HCT116 (cell line): Measurements from ENCODE around the gene ADGRG6. TPM values are rescaled to one million over a fixed set of nuclear protein-coding genes. Genes with fewer than 3 reads are reported as not detected.

Source experiments
- ATAC-seq: fragments of 200-7000 bp; cut with Tn5 transposase; 2 replicates; pipeline ENCODE4 v1.9.1; 2020; ENCODE audit warnings: mild to moderate bottlenecking, moderate library complexity
- BruUV-seq: library from RNA; stranded (reverse); fragments of 400-500 nt; replicated peaks from 2 replicates; lab custom pipeline; 2021; lab: Mats Ljungman, UMichigan
- CTCF ChIA-PET: fragments of 300-600 bp; sonication (Branson Sonifier 250); formaldehyde crosslinking; loops from one replicate; lab custom pipeline; 2021; ENCODE audit warnings: antibody characterized with exemption; lab: Charles Lee
- POLR2A ChIA-PET: fragments of 300-600, 350-600 bp; sonication (Branson Sonifier 250); formaldehyde crosslinking; loops from one replicate; lab custom pipeline; 2021; ENCODE audit warnings: antibody characterized with exemption; lab: Charles Lee
- RAD21 ChIA-PET, 2 experiments: fragments of 300-600 bp; sonication (Branson Sonifier 250); formaldehyde crosslinking; loops; one replicate each; lab custom pipeline; 2023; ENCODE audit warnings: low total read pairs in 2 of 2; ENCODE audit not compliant: uncharacterized antibody in 2 of 2, unreplicated experiment in 2 of 2, low non-redundant PET in 1 of 2; lab: Charles Lee
- DNase-seq: peaks from one replicate; pipeline ENCODE4 v3.0.0-alpha.2; 2010; ENCODE audit warnings: low read depth, low spot score
- H2AFZ ChIP-seq: fragments of 200-600 bp; shearing (Covaris generic), sonication (generic); 2 replicates; pipeline ENCODE4 v1.6.1; 2017; ENCODE audit warnings: low read depth, mixed run types, mixed read lengths, antibody characterized with exemption, low read length; ENCODE audit not compliant: poor library complexity, severe bottlenecking
- H3K27ac ChIP-seq: 2 replicates; pipeline ENCODE4 v1.5.1; 2012; ENCODE audit warnings: low read depth, low read length
- H3K27me3 ChIP-seq: fragments of 200-600 bp; sonication (generic); 2 replicates; pipeline ENCODE4 v1.6.1; 2016; ENCODE audit warnings: mixed run types, low read length, mixed read lengths; ENCODE audit not compliant: insufficient read depth
- H3K36me3 ChIP-seq, 2 experiments: fragments of 200-500 bp in 1 of 2; fragments of 200-600 bp in 1 of 2; sonication (Bioruptor generic) in 1 of 2; sonication (generic) in 1 of 2; 2 replicates each; pipeline versions ENCODE4 v1.5.1 to v1.6.1; 2014 to 2016; ENCODE audit warnings: low read length in 2 of 2, inconsistent platforms in 1 of 2, mixed read lengths in 1 of 2, mixed run types in 1 of 2; ENCODE audit not compliant: insufficient read depth in 2 of 2, control insufficient read depth in 1 of 2
- H3K4me1 ChIP-seq, 2 experiments: fragments of 200-600 bp in 1 of 2; sonication (generic) in 1 of 2; 2 replicates each; pipeline versions ENCODE4 v1.5.1 to v1.6.1; 2012 to 2017; ENCODE audit warnings: low read length in 2 of 2, inconsistent platforms in 1 of 2, mild to moderate bottlenecking in 1 of 2, mixed read lengths in 1 of 2, mixed run types in 1 of 2, moderate library complexity in 1 of 2; ENCODE audit not compliant: insufficient read depth in 2 of 2, control insufficient read depth in 1 of 2
- H3K4me2 ChIP-seq: fragments of 200-600 bp; sonication (generic); 2 replicates; pipeline ENCODE4 v1.6.1; 2017; ENCODE audit warnings: mixed run types, low read length, mixed read lengths
- H3K4me3 ChIP-seq, 2 experiments: fragments of 200-600 bp in 1 of 2; sonication (generic) in 1 of 2; replicated peaks in 1 of 2; 2 replicates each; pipeline ENCODE4 v1.5.1; 2011 to 2016; ENCODE audit warnings: low read length in 2 of 2, control low read depth in 1 of 2, low read depth in 1 of 2, mild to moderate bottlenecking in 1 of 2, mixed read lengths in 1 of 2, mixed run types in 1 of 2
- H3K79me2 ChIP-seq: fragments of 200-600 bp; sonication (generic); 2 replicates; pipeline ENCODE4 v1.6.1; 2017; ENCODE audit warnings: mild to moderate bottlenecking, mixed run types, low read length, moderate library complexity, mixed read lengths; ENCODE audit not compliant: insufficient read depth
- H3K9ac ChIP-seq: fragments of 200-600 bp; sonication (generic); 2 replicates; pipeline ENCODE4 v1.6.1; 2016; ENCODE audit warnings: low read length, mixed read lengths
- H3K9me2 ChIP-seq: fragments of 200-600 bp; sonication (generic), shearing (Covaris generic); 2 replicates; pipeline ENCODE4 v1.6.1; 2017; ENCODE audit warnings: mixed run types, mild to moderate bottlenecking, moderate library complexity; ENCODE audit not compliant: insufficient read depth
- H3K9me3 ChIP-seq, 2 experiments: fragments of 200-500 bp in 1 of 2; fragments of 200-600 bp in 1 of 2; sonication (Bioruptor generic) in 1 of 2; sonication (generic) in 1 of 2; 2 replicates each; pipeline ENCODE4 v1.6.1; 2014 to 2017; ENCODE audit warnings: low read length in 2 of 2, mixed read lengths in 2 of 2, inconsistent platforms in 1 of 2, low read depth in 1 of 2, mild to moderate bottlenecking in 1 of 2, mixed run types in 1 of 2, moderate library complexity in 1 of 2; ENCODE audit not compliant: control insufficient read depth in 1 of 2, insufficient read depth in 1 of 2
- H4K20me1 ChIP-seq: fragments of 200-600 bp; sonication (generic), shearing (Covaris generic); 2 replicates; pipeline ENCODE4 v1.6.1; 2017; ENCODE audit warnings: mixed run types, mild to moderate bottlenecking, moderate library complexity; ENCODE audit not compliant: insufficient read depth
- ATF3 ChIP-seq: IDR thresholded peaks from 2 replicates; pipeline ENCODE4 v1.6.1; 2012
- CBX3 ChIP-seq: IDR thresholded peaks from 2 replicates; pipeline ENCODE4 v1.6.1; 2012; ENCODE audit warnings: low read depth
- CEBPB ChIP-seq: IDR thresholded peaks from 2 replicates; pipeline ENCODE4 v1.6.1; 2012; ENCODE audit warnings: low read depth
- CTCF ChIP-seq, 3 experiments: fragments of 200-600 bp in 1 of 3; sonication (generic) in 1 of 3; IDR thresholded peaks in 2 of 3; conservative IDR thresholded peaks in 1 of 3; 2 replicates each; pipeline ENCODE4 v1.5.1; 2012 to 2017; ENCODE audit warnings: low read depth in 2 of 3, low read length in 2 of 3, antibody characterized with exemption in 1 of 3, borderline replicate concordance in 1 of 3, control low read depth in 1 of 3, mild to moderate bottlenecking in 1 of 3, mixed read lengths in 1 of 3, mixed run types in 1 of 3, moderate library complexity in 1 of 3; ENCODE audit not compliant: insufficient read depth in 1 of 3
- JUND ChIP-seq: IDR thresholded peaks from 2 replicates; pipeline ENCODE4 v1.6.1; 2012
- POLR2AphosphoS5 ChIP-seq: IDR thresholded peaks from 2 replicates; pipeline ENCODE4 v1.6.1; 2011; ENCODE audit warnings: mild to moderate bottlenecking, low read depth, low read length, moderate library complexity
- SIN3A ChIP-seq: IDR thresholded peaks from 2 replicates; pipeline ENCODE4 v1.6.1; 2012; ENCODE audit warnings: low read depth
- SRF ChIP-seq: IDR thresholded peaks from 2 replicates; pipeline ENCODE4 v1.6.1; 2012; ENCODE audit warnings: low read depth
- ZFX ChIP-seq: fragments of 450-650 bp; IDR thresholded peaks from 2 replicates; pipeline ENCODE4 v1.6.1; 2017
- intact Hi-C: fragments of 100-400 bp; cut with micrococcal nuclease; formaldehyde crosslinking; loops from 2 replicates; pipeline ENCODE4 v1.10.0; 2022
- total RNA-seq: library from RNA; stranded (reverse); gene quantifications from one replicate; pipeline ENCODE4 v1.2.1, GENCODE V29; 2021; ENCODE audit not compliant: unreplicated experiment
- TF ChIP-seq, protein P1 (sequence below): IDR thresholded peaks from 2 replicates; pipeline ENCODE4 v1.6.1; 2012

Gene ADGRG6
- total RNA-seq, 1 experiment from 2014 or later, result 67.9 TPM

- Histone ChIP-seq H3K27me3 (no peaks in the 10 kb centered on the region), H3K27ac (no peak overlapping the region), H3K4me2 (no peak overlapping the region), H3K9me2 (0 out of 2 replicates have a peak, but pooled peaks cover 3% of the 10 kb centered on the region), H3K79me2 (no peaks in the 10 kb centered on the region), H3K4me3 (no peak overlapping the region), H3K9ac (no peak overlapping the region), H4K20me1 (no peaks in the 10 kb centered on the region)
- RAD21 ChIA-PET, result no interaction called here
- ATAC-seq, result no peak
- no peak for TF ChIP-seq CEBPB
- TF ChIP-seq CBX3, result no peak
- TF ChIP-seq ATF3, result no peak
- TF ChIP-seq POLR2AphosphoS5, result no peak
- no peak for TF ChIP-seq CTCF (IDR thresholded peaks at IDR 0.05 in 2 of 3, conservative IDR thresholded peaks at IDR 0.05 in 1 of 3; ENCODE audit: borderline replicate concordance in 1 of 3, insufficient read depth in 1 of 3, low read depth in 2 of 3, low read length in 2 of 3)
- TF ChIP-seq SIN3A, result no peak
- TF ChIP-seq, protein P1, sequence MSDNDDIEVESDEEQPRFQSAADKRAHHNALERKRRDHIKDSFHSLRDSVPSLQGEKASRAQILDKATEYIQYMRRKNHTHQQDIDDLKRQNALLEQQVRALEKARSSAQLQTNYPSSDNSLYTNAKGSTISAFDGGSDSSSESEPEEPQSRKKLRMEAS, result no peak
- TF ChIP-seq SRF, result no peak
- TF ChIP-seq JUND, result no peak
- no peak for TF ChIP-seq ZFX
- TF ChIP-seq, all 23 proteins: peak for 0
- DNase-seq, result no peak
- Histone ChIP-seq H3K36me3 (no peaks in the 10 kb centered on the region), H2AFZ (no peak overlapping the region), H3K9me3 (no peaks in the 10 kb centered on the region), H3K4me1 (no peaks in the 10 kb centered on the region)
- POLR2A ChIA-PET, result no interaction called here
- CTCF ChIA-PET, result interaction anchor here (1.4 kb wide), 1 partner anchor 10 kb away, joined by 4 read pairs; no protein-coding TSS in a partner anchor
- no TSS peak for BruUV-seq
- intact Hi-C loops, result no loop called here
Measured at GRCh38 chr6:142485256-142485655, 183.4 kb downstream of the ADGRG6 start.
